Measurements from ENCODE around the gene PSAP.

DNA sequence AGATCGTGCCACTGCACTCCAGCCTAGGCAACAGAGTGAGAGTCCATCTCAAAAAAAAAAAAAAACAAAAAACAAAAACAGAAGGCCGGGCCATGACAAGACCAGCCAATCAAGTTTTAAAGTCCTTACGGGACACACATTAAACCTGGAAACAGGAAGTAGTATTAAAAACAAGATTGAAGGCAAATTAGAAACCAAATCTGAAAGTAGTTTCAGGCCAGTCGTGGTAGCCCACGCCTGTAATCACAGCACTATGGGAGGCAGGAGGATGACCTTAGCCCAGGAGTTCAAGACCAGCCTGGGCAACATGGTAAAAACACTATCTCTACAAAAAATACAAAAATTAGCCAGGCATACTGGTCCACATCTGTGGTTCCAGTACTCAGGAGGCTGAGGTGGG, 18.1 kb downstream of the PSAP start:
- TF ChIP-seq, protein P1, sequence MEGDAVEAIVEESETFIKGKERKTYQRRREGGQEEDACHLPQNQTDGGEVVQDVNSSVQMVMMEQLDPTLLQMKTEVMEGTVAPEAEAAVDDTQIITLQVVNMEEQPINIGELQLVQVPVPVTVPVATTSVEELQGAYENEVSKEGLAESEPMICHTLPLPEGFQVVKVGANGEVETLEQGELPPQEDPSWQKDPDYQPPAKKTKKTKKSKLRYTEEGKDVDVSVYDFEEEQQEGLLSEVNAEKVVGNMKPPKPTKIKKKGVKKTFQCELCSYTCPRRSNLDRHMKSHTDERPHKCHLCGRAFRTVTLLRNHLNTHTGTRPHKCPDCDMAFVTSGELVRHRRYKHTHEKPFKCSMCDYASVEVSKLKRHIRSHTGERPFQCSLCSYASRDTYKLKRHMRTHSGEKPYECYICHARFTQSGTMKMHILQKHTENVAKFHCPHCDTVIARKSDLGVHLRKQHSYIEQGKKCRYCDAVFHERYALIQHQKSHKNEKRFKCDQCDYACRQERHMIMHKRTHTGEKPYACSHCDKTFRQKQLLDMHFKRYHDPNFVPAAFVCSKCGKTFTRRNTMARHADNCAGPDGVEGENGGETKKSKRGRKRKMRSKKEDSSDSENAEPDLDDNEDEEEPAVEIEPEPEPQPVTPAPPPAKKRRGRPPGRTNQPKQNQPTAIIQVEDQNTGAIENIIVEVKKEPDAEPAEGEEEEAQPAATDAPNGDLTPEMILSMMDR (IDR thresholded peaks at IDR 0.05) = no peak
- no peak for TF ChIP-seq POLR2A (IDR thresholded peaks at IDR 0.05)

All from body of pancreas (tissue), 4 donors.